ENCODE results near the gene MOB2. TPM values are rescaled to one million over a fixed set of nuclear protein-coding genes. Genes with fewer than 3 reads are reported as not detected.

MOB2 gene
- total RNA-seq, 1 donor from 2014 or later: 38.2 TPM

DNA sequence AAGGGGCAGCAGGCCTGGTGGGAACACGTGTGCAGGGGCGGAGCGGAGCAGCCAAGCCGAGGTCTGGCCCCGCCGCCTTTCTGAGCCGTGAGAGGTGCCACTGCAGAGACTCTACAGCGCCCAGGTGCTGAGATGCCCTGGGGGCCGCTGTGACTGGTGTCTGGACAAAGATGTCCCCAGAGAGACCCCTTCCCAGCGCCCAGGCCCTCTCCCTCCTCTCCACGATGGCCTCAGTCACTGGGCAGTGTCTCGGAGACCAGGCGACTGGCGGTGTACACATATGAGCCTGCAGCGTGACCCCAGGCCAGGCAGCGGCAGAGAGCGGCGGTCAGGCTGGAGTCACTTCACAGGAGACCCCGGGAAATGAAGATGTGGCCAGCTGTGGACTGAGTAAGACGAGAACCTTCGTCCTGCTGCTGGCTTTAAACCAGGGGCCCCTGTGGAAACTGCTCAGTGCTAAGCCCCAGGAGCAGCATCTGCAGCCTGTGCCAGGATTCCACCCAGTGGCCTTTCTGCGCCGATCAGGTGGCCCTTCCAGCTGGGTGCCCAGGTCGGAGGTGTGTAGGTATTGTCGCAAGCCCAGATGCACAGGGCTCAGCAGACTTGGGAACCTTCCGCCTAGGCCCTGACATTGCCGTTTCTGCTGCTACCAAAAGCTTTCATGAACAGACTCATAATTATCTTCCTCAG is 34.7 kb downstream of the MOB2 start:
- peaks cover 2% of the 10 kb centered on the region for H3K27me3 ChIP-seq (ENCODE audit: control insufficient read depth, insufficient read depth, low read length)
- H3K36me3 ChIP-seq (ENCODE audit: control insufficient read depth, insufficient read depth, low read length): no peaks in the 10 kb centered on the region
- TF ChIP-seq, protein P1, sequence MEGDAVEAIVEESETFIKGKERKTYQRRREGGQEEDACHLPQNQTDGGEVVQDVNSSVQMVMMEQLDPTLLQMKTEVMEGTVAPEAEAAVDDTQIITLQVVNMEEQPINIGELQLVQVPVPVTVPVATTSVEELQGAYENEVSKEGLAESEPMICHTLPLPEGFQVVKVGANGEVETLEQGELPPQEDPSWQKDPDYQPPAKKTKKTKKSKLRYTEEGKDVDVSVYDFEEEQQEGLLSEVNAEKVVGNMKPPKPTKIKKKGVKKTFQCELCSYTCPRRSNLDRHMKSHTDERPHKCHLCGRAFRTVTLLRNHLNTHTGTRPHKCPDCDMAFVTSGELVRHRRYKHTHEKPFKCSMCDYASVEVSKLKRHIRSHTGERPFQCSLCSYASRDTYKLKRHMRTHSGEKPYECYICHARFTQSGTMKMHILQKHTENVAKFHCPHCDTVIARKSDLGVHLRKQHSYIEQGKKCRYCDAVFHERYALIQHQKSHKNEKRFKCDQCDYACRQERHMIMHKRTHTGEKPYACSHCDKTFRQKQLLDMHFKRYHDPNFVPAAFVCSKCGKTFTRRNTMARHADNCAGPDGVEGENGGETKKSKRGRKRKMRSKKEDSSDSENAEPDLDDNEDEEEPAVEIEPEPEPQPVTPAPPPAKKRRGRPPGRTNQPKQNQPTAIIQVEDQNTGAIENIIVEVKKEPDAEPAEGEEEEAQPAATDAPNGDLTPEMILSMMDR (IDR thresholded peaks at IDR 0.05; ENCODE audit: insufficient read depth, low read length, severe bottlenecking): no peak
- no peak overlapping the region for H3K4me3 ChIP-seq (ENCODE audit: low read depth, low read length)
- FAIRE-seq: no peak
- no peak for DNase-seq (ENCODE audit: low read depth)

DNA sequence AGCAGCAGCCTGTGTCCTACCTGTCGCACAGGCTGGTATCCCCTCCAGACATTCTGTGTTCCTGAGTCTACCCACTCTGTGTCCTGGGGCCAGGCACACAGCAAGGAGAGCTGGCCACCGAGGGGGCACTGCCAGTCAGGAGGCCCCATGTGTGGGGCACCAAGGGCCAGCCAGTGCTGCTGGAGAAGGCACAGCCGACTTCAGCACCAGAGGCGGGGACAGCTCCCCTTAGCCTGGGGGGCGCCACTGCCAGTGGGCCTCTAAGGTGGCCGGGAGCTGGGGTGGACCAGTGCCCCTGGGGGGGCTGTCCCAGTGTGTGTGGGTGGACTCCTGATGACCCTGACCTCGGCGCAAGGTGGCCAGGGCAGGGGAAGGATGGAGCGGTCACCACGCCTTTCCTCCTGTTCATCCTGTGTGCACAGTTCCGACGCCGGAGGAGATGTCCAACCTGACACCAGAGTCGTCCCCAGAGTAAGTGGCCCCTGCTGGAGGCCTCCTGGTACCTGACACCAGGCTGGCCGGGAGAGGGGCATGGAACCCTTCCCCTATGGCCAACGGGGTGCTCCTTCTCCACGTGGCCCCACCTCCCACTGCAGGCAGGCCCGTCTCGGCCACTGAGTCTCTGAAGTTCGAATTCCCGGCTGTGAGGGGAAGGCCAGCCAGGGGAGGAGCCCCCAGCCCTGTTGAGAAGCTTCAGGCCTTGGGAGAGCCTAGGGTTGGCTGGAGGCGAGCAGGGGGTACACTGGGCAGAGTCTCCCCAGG is 35.4 kb downstream of the MOB2 start:
- Histone ChIP-seq H3K27me3 (ENCODE audit: control insufficient read depth, insufficient read depth, low read length) (peaks cover 2% of the 10 kb centered on the region), H3K36me3 (ENCODE audit: control insufficient read depth, insufficient read depth, low read length) (no peaks in the 10 kb centered on the region), H3K4me3 (ENCODE audit: low read depth, low read length) (no peak overlapping the region)
- no peak for FAIRE-seq
- DNase-seq (ENCODE audit: low read depth): no peak
- TF ChIP-seq, protein P1 (IDR thresholded peaks at IDR 0.05; ENCODE audit: insufficient read depth, low read length, severe bottlenecking): no peak

DNA sequence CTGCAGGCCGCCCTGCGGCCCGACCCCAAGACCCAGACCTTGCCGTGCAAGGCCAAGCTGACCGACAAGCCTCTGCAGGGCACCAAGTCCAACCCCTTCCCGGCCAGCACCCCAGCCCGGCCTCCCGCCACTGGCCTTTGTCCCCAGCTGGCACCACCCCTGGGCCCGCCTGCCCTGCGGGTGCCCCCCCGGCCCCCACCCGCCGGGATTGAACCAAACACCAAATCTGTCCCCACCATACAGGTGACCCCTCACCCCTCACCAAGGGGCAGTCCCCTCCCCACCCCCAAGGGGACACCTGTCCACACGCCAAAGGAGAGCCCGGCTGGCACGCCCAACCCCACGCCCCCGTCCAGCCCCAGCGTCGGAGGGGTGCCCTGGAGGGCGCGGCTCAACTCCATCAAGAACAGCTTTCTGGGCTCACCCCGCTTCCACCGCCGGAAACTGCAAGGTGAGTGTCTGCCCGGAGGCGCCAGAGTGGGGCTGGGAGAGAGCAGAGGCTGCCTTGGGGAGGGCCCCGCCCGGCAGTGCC is 36.2 kb downstream of the MOB2 start:
- Histone ChIP-seq H3K4me3 (ENCODE audit: low read depth, low read length) (no peak overlapping the region), H3K27me3 (ENCODE audit: control insufficient read depth, insufficient read depth, low read length) (peaks cover 2% of the 10 kb centered on the region), H3K36me3 (ENCODE audit: control insufficient read depth, insufficient read depth, low read length) (no peaks in the 10 kb centered on the region)
- FAIRE-seq (no peak), DNase-seq (ENCODE audit: low read depth) (no peak)
- TF ChIP-seq, protein P1 (IDR thresholded peaks at IDR 0.05; ENCODE audit: insufficient read depth, low read length, severe bottlenecking): no peak

DNA sequence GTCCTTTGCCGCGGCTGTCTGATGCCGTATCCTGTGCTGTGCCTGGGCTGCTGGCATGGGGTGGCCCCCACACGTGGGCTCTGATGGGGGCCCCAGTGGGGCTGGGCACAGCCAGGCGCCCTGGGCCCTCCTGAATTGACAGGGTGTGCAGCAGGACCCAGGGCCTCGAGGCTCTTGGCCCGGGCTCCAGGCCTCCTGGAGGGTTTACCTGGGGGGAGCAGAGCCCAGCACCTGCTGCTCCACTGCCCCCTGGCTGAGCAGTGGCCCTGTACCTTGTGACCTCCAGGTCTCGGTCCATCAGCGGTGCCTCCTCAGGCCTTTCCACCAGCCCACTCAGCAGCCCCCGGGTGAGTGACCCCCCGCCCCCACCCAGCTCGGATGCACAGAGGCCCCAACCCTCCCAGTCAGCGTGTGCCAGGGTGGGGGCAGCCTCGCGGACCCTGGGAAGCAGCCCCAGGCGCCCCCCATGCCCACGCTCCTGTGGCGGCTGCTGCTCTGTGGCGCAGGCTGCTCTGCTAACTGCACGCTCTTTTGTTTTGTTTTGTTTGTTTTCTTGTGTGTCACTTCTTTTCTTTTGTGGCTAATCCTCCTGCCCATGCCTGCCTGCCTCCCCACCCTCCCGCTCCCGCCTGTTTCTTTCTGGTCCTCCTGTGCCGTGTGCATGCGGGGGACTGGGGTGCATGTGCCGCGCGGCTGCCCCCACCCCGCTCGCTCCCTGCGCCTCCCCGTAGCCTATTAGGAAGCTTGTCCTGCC is 36.9 kb downstream of the MOB2 start:
- FAIRE-seq (no peak), DNase-seq (ENCODE audit: low read depth) (no peak)
- Histone ChIP-seq H3K27me3 (ENCODE audit: control insufficient read depth, insufficient read depth, low read length) (peaks cover 2% of the 10 kb centered on the region), H3K36me3 (ENCODE audit: control insufficient read depth, insufficient read depth, low read length) (no peaks in the 10 kb centered on the region), H3K4me3 (ENCODE audit: low read depth, low read length) (no peak overlapping the region)
- TF ChIP-seq, protein P1 (IDR thresholded peaks at IDR 0.05; ENCODE audit: insufficient read depth, low read length, severe bottlenecking): no peak

DNA sequence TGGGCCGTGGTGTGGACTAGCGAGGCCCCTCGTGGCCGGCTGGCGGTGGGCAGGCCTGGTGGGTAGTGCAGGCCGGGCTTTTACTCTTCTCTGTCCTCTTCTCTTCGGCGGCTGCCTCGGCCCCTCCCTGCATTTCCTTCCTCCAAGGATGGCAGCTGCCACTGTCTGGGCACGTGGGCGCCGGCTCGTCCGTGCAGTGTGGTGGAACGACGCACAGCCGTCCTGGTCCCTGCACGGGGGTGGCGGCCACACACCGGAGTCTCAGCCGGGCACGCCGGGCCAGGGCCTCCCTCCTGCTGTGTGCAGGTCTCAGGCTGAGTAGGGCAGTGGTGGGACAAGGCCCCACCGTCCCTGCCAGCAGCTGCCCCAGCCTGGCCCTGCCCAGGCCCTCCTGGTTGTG is 37.7 kb downstream of the MOB2 start:
- TF ChIP-seq, protein P1 (IDR thresholded peaks at IDR 0.05; ENCODE audit: insufficient read depth, low read length, severe bottlenecking): no peak
- peaks cover 2% of the 10 kb centered on the region for H3K27me3 ChIP-seq (ENCODE audit: control insufficient read depth, insufficient read depth, low read length)
- DNase-seq (ENCODE audit: low read depth): no peak
- no peak for FAIRE-seq
- no peaks in the 10 kb centered on the region for H3K36me3 ChIP-seq (ENCODE audit: control insufficient read depth, insufficient read depth, low read length)
- no peak overlapping the region for H3K4me3 ChIP-seq (ENCODE audit: low read depth, low read length)
